HG03175 (cell line): ENCODE results near the gene ANK3.

Source experiments
- ATAC-seq: cut with Tn5 transposase; IDR thresholded peaks from one replicate; pipeline ENCODE4 v1.9.1; 2021; ENCODE audit warnings: mild to moderate bottlenecking, moderate library complexity; ENCODE audit not compliant: unreplicated experiment

The ANK3 gene

DNA sequence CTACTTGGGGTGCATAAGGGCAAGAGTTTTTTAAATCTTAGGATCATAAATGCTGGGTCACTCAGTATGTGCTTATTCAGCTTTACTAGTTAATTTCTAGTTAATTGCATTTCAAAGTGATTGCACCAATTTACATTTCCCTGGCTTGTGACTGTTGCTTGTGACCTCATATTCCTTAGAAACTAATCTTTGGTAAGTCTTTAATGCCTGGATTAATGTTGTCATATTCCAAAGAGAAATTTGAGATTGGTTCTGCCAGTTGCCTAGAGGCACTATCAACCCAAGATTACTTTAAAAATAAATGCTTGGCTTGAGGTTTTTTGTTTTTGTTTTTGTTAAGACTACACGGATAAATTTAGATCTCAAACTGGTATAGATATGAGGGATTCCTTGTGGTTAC, 103.1 kb downstream of the ANK3 start:
- ATAC-seq: no peak

DNA sequence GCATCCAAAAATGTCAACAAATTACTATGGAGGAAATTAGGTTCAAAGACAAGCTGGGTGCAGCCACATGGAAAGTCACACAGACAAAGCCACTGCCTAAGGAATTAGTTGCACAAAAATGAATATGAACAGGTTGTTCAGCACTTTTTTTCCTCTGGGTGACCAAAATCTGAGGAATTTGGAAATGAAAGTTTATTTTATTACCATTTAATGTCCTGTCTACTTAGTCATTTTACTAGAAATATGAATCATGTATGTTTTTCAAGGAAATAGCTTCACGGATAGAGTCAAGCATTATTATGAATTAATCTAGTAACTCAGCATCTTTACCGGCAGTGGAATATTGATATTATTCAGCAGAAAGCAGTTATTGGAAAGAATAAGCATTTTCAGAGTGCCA, 106.3 kb downstream of the ANK3 start:
- ATAC-seq: no peak

DNA sequence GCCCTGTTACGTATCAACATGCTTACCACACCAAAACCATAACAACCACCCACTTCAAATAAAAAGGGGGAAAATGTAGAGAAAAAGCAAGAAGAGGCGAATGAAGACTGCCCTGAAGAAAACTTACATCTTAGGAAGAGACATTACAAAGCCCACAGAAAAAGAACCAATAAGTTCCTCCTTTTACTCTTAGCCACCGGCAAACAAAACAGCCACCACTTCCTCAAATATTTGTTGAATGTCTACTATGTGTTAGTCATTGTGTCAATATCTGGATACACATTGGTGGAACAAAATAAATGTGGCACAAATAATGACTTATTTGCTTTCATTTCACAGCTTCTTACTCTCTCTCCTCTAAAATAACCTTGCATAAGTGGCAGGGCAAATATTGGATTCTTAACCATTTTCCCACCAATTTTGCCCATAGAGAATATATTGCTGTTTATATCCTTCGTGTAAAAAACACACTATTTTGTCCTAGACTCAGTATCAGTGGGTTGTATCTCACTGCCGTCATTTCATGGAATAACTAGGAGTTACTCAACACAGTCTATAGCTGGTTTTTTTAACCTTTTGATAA, 106.8 kb downstream of the ANK3 start:
- ATAC-seq: no peak

- no peak for ATAC-seq
Measured at GRCh38 chr10:60281792-60282353, 107.8 kb downstream of the ANK3 start.

- no peak for ATAC-seq
Measured at GRCh38 chr10:60281331-60281730, 108.3 kb downstream of the ANK3 start.

DNA sequence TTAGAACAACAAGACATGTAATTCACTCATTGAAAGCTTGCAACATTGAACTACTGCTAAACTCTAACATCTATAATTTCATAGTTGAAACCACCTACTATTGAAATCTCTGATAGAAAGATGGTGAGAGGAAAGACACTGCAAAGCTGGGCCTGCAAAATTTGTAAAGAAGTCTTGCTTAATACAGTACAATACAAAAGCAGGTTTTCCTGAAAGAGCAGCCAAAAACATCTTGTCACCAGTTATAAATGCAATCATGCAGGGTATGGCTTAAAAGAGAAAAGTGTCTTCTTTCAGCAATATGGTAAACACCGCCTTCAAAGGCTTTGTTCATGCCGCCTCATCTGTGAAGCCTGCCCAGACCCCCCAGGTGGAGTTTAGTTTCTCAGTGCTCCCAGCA, 109.2 kb downstream of the ANK3 start:
- ATAC-seq: no peak

DNA sequence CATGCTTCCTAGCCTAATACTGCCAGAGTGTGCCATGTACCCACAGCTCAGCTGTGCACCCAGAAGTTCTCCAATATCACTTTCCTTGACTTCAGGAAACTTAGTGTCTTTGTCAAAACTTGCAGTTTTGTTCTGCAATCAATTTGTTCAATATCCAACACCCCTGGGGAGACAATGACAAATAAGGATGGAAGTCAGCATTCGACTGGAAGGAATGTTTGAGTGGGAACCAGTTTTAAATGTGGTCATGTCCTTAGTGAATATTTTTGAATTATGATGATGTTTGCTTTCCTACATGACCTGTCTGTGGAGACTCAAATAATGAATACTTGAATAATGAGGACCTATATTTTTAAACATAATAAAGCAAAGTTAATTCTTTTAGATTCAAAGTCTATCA, 112.0 kb downstream of the ANK3 start:
- no peak for ATAC-seq

DNA sequence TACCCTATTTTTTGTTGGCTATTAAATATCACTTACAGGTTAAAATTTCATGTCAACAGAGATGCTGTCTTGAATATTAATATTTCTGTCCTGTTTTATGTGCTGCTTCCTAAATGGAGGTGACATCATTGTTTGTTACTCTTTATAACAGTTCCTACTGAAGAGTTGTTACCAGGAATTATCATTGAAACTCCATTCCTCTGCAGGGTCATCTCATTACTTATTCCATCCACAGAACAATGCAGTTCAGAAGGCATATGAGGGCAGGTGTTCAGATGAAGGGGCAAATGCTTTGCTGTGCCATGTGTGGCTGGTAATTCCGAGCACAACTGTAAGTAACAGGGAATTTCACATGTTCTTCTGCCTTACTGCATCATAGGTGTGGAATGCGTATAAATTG, 113.4 kb downstream of the ANK3 start:
- ATAC-seq: no peak

DNA sequence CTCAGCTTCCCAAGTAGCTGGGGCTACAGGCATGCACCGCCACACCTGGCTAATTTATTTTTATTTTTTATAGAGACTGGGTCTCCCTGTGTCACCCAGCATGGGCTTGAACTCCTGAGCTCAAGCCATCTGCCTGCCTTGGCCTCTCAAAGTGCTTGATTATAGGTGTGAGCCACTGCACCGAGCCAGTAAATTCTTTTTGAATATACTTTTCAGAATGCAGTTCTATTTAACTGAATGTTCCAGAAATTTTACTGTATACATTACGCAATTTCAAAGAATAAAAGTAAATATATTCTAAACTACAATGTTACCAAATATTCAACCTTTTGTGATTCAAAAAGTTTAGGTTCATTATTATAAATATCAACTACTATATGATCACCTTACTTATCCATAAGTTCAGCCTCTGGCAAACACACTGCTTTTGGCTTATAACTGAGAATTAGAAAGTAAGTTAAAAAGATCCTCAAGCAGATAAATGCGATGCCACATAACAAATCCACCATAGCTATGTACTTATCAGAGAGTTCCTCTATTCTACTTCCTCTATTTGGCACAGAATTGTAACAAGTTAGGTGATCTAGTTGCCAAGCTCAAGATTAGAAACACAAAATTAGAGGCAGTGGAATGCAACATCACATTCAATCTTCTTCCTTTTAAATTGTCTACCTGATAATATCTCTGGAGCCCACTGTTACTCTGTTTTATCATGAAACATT, 118.2 kb downstream of the ANK3 start:
- no peak for ATAC-seq

DNA sequence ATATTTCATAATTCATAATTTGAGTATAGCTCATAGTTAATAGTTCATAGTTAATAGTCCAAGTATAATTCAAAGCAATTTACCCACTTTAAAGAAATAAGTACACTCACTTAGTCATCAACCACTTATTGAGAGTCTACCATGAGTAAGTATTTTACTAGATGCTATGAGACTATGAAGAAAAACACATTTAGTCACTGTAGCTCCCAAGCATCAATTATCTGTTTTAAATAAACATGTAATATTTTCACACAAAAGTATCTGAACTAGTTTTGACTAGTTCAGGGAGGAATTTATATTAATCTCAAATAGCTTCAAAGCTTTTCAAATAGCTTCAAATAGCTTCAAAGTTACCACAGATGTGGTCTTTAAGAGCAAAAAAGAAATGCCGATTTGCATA, 119.2 kb downstream of the ANK3 start:
- no peak for ATAC-seq

GRCh38 chr10:60267802-60268201, 121.9 kb downstream of the ANK3 start:
- ATAC-seq: no peak

- ATAC-seq: no peak
Measured at GRCh38 chr10:60266513-60266912, 123.2 kb downstream of the ANK3 start.

GRCh38 chr10:60262647-60263126, 127.0 kb downstream of the ANK3 start:
- no peak for ATAC-seq

GRCh38 chr10:60260321-60260720, 129.4 kb downstream of the ANK3 start:
- no peak for ATAC-seq

GRCh38 chr10:60258429-60258797, 131.3 kb downstream of the ANK3 start:
- no peak for ATAC-seq

- ATAC-seq: no peak
Measured at GRCh38 chr10:60257767-60258428, 131.8 kb downstream of the ANK3 start.

DNA sequence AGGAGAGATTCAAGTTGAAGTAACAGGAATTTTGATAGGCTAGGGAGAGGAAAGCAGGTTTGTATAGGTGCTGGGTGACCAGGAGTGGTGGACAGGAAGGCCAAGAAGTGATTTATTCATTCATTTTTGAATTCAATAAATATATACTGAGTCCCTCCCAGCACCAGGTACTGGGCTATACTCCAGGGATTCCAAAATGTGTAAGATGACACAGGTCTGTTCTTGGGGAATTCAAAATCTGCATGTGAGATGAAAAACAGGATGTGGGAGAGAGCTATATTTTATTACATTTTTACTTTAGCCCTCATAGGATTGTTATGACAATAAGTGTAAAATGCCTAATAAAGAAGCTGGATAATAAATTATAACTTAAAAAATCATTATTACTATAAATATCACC, 134.9 kb downstream of the ANK3 start:
- no peak for ATAC-seq

GRCh38 chr10:60253484-60253883, 136.2 kb downstream of the ANK3 start:
- ATAC-seq: no peak

DNA sequence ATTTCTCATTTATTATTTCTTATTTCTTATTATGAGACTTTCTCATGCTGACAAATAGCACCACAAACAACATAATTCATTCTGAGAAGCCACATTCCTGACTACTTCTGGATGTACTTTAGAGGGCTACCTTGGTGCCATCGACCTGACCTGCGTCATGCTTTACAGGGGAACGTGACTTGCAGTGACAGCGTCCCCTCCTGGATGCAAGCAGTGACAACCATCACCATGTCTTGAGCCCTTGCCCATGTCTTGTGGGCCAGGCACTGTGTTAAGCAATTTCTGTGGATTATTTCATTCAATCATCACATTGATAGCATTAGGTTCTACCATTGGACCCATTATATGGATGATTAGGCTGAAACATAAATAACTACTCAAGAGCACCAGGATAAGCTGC, 137.0 kb downstream of the ANK3 start:
- no peak for ATAC-seq

GRCh38 chr10:60246382-60246781, 143.3 kb downstream of the ANK3 start:
- ATAC-seq: no peak

DNA sequence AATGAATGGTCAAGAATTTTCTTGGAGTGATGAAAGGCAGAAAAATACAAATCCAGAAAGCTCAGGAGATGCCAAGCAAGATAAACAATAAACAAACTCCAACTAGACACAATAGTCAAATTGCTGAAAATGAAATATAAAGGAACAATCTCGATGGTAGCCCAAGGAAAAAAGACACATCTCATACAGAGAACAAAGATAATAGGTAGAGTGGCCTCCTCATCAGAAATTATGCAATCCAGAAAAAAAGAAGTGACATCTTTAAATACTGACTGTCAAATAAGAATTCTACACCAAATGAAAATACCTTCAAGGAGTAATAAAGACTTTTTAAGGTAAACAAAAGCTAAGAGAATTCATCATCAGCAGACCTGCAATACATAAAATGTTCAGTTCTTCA, 150.4 kb downstream of the ANK3 start:
- no peak for ATAC-seq

GRCh38 chr10:60238759-60239100, 150.9 kb downstream of the ANK3 start:
- ATAC-seq: no peak
